Peyer's patch (tissue), 4 donors: ENCODE data around the gene CPLANE2. TPM values are rescaled to one million over a fixed set of nuclear protein-coding genes. Genes with fewer than 3 reads are reported as not detected.

Source experiments
- DNase-seq, 3 donors: peaks; one replicate each; pipeline ENCODE4 v3.0.0-alpha.2; 2017 to 2019
- H3K27ac ChIP-seq, 4 donors: fragments of 200-600 bp; sonication (generic); one replicate each; pipeline ENCODE4 v1.5.1; 2016 to 2019
- H3K27me3 ChIP-seq, 2 donors: fragments of 200-600 bp; sonication (generic); one replicate each; pipeline ENCODE4 v1.5.1; 2019
- H3K36me3 ChIP-seq, 3 donors: fragments of 200-600 bp; sonication (generic); one replicate each; pipeline ENCODE4 v1.5.1; 2016 to 2019
- H3K4me1 ChIP-seq, 4 donors: fragments of 200-600 bp; sonication (generic); one replicate each; pipeline ENCODE4 v1.5.1; 2016 to 2019
- H3K4me3 ChIP-seq, 4 donors: fragments of 200-600 bp; sonication (generic); 1 replicate in 3 of 4; 2 replicates in 1 of 4; pipeline ENCODE4 v1.5.1; 2016 to 2019; ENCODE audit warnings: mild to moderate bottlenecking in 1 of 4
- H3K9me3 ChIP-seq, 4 donors: fragments of 200-600 bp; sonication (generic); one replicate each; pipeline ENCODE4 v1.5.1; 2016 to 2019; ENCODE audit warnings: mild to moderate bottlenecking in 1 of 4
- CTCF ChIP-seq, 6 experiments: fragments of 450-650 bp in 4 of 6; fragments of 200-600 bp in 2 of 6; sonication (generic) in 1 of 6; IDR thresholded peaks; one replicate each; pipeline ENCODE4 v1.5.1; 2017 to 2019; ENCODE audit warnings: antibody characterized with exemption in 6 of 6, mild to moderate bottlenecking in 3 of 6, moderate library complexity in 1 of 6
- POLR2A ChIP-seq, 2 donors: fragments of 450-650 bp; IDR thresholded peaks; one replicate each; pipeline ENCODE4 v1.5.1; 2017; ENCODE audit warnings: antibody characterized with exemption in 2 of 2, mild to moderate bottlenecking in 2 of 2, moderate library complexity in 2 of 2
- total RNA-seq, 4 donors: library from RNA; depleted of rRNA; stranded (reverse); fragments of >200 nt; gene quantifications; one replicate each; pipeline ENCODE4 v1.1.0, GENCODE V29; 2016

CPLANE2 gene
- total RNA-seq, 4 donors from 2014 or later = 1.2 to 6.6 (median 3.4) TPM; not detected in 1

- DNase-seq = peak in 1 of 3 donors; percentile 35
- Histone ChIP-seq H3K27ac (no peak overlapping the region), H3K4me3 (no peak overlapping the region), H3K36me3 (no peaks in the 10 kb centered on the region), H3K27me3 (no peaks in the 10 kb centered on the region), H3K9me3 (peaks cover 0 to 5% (median 0%) of the 10 kb centered on the region in 4 donors), H3K4me1 (peaks cover 0 to 22% (median 2%) of the 10 kb centered on the region in 4 donors)
- TF ChIP-seq POLR2A (IDR thresholded peaks at IDR 0.05) = no peak
- TF ChIP-seq CTCF (IDR thresholded peaks at IDR 0.05) = no peak
Measured at GRCh38 chr1:16231331-16232315, 5.4 kb downstream of the CPLANE2 start.

- Histone ChIP-seq H3K27ac (no peak overlapping the region), H3K36me3 (no peaks in the 10 kb centered on the region), H3K4me1 (peaks cover 0 to 17% (median 0%) of the 10 kb centered on the region in 4 donors), H3K9me3 (peaks cover 0 to 5% (median 0%) of the 10 kb centered on the region in 4 donors), H3K4me3 (no peak overlapping the region), H3K27me3 (no peaks in the 10 kb centered on the region)
- DNase-seq = peak in 1 of 3 donors; percentile 35
- TF ChIP-seq POLR2A (IDR thresholded peaks at IDR 0.05) (no peak), CTCF (IDR thresholded peaks at IDR 0.05) (no peak)
Measured at GRCh38 chr1:16230744-16231143, 6.2 kb downstream of the CPLANE2 start.

DNA sequence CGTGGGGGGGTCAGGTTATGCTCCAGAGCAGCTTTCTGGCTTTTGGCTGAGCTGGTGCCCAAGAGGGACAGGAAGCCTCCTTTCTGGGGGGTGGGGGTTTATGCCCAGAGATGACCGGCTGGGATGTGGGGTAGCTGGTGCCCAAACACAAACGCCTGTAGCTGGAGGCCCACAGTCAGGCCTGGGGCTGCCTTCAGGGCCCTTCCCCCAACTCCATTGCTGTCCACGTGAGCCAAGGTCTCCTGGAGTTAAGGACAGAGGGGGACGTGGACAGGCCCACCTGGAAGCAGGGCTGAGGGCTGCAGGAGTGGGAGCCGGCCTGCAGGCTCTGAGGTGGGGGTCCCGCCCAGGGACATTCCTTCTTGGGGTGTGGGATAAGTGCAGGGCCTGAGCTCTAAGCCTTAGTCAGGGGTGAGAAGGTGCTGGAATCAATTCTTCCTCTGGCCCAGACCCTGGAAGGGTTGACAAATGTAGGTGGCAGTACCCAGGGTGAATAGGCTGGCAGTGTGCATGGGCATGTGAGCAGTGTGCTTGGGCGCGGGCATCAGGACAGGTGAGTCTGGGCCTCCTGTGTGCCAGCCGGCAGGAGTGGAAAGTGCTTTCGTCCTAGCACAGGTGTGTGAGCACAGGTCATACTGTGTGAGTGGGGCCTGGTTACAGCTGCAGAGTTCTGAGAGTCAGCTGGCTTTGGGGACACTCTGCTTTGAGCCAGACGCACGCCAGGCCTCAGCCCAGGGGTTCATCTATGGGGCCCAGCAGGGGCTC is 6.8 kb downstream of the CPLANE2 start:
- Histone ChIP-seq H3K4me1 (peaks cover 0 to 15% (median 0%) of the 10 kb centered on the region in 4 donors), H3K9me3 (peaks cover 0 to 5% (median 0%) of the 10 kb centered on the region in 4 donors), H3K4me3 (no peak overlapping the region), H3K27me3 (no peaks in the 10 kb centered on the region), H3K36me3 (no peaks in the 10 kb centered on the region), H3K27ac (no peak overlapping the region)
- no peak for DNase-seq
- no peak for TF ChIP-seq CTCF (IDR thresholded peaks at IDR 0.05)
- TF ChIP-seq POLR2A (IDR thresholded peaks at IDR 0.05) = no peak

- TF ChIP-seq CTCF (IDR thresholded peaks at IDR 0.05) (no peak), POLR2A (IDR thresholded peaks at IDR 0.05) (no peak)
- peaks cover 0 to 5% (median 0%) of the 10 kb centered on the region in 4 donors for H3K9me3 ChIP-seq
- no peaks in the 10 kb centered on the region for H3K27me3 ChIP-seq
- H3K27ac ChIP-seq = no peak overlapping the region
- H3K36me3 ChIP-seq = no peaks in the 10 kb centered on the region
- peaks cover 0 to 15% (median 0%) of the 10 kb centered on the region in 4 donors for H3K4me1 ChIP-seq
- peak overlapping the region in 2 of 4 donors; percentile 23 to 29 for H3K4me3 ChIP-seq
- peak in 1 of 3 donors; percentile 75 for DNase-seq
Measured at GRCh38 chr1:16226490-16227179, 10.3 kb downstream of the CPLANE2 start.

DNA sequence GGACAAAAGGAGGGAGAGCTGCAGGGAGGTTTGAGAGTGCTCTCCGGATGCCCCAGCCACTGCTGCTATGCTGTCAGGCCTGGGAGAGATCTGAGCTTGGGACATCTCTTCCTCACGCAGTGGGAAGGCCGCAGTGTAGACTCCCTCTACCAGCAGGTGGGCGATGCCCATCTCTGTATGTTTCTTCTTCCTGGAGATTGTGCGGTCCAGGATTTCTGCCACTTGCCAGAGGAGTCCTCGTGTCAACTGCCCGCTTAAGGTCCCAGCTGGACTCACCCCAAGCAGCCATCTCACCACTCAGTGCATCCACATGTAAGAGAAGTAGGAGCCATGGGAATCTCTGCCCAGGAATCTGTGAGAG is 10.9 kb downstream of the CPLANE2 start:
- TF ChIP-seq POLR2A (IDR thresholded peaks at IDR 0.05) (no peak), CTCF (IDR thresholded peaks at IDR 0.05) (no peak)
- no peak overlapping the region for H3K27ac ChIP-seq
- H3K36me3 ChIP-seq = no peaks in the 10 kb centered on the region
- H3K4me1 ChIP-seq = peaks cover 0 to 15% (median 0%) of the 10 kb centered on the region in 4 donors
- DNase-seq = peak in 1 of 3 donors; percentile 35
- no peak overlapping the region for H3K4me3 ChIP-seq
- no peaks in the 10 kb centered on the region for H3K27me3 ChIP-seq
- peaks cover 0 to 5% (median 0%) of the 10 kb centered on the region in 4 donors for H3K9me3 ChIP-seq
